ELF-1 (cell line): ENCODE measurements around the gene APOH.

ENCODE experiments used
- DNase-seq: peaks from one replicate; pipeline ENCODE4 v3.0.0-alpha.2; 2016; ENCODE audit warnings: low read depth, low spot score

The APOH gene

DNA sequence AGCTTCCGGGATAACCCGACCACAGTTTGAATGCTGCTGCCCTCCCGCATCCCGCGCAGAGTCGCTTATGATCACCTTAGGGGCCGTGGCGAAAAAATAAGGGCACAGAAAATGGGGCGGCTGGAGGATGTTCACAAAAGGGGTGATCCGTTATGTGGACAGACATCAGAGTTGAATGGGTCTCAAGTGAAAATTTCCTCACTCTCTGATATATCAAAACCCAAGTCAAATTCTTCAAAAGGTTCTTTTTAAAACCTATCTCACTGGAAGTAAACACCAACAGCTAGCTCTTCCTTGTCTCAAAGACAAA lies 36.9 kb downstream of the APOH start:
- DNase-seq = no peak

DNA sequence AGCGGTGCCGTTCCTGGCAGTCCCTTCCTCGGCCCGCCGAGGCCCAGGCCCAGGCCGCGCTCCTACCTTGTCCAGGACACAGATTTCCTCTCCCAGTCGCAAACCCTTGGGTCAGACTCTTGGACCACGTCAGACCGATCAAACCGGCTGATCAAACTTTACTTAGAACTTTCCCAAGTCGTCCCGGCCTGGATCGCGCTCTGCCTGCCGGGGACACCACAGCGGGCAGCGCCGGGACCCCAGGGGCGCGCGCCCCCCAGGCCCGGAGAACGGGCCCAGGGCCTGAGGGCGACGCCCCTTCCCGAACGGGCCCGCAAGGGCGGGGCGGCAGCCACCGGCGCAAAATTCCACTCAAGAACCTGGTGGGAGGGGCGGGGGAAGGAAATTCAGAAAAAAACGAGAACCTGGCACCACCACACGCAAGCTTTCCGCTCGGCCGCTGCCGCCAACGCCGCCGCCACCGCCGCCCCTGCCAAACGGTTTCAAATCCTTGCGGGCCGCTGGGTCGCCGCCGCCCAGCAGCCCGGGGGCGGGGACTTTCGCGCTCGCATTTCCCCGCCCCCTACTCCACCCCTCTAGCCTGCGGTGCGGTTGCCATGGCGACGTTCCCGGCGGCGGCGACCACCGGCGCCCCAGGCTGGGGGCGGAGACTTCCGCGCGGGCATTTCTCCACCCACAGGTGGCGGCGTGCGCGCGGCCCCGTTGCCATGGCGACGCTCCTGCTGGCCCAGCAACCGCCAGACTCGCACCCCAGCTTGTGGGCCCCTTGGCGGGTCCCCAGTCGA lies 37.4 kb downstream of the APOH start, which contains the start of gene CEP112:
CEP112 (minus strand) TSS at position 541 of the 785 bp plus-strand sequence.
- peak; percentile 92 for DNase-seq

DNA sequence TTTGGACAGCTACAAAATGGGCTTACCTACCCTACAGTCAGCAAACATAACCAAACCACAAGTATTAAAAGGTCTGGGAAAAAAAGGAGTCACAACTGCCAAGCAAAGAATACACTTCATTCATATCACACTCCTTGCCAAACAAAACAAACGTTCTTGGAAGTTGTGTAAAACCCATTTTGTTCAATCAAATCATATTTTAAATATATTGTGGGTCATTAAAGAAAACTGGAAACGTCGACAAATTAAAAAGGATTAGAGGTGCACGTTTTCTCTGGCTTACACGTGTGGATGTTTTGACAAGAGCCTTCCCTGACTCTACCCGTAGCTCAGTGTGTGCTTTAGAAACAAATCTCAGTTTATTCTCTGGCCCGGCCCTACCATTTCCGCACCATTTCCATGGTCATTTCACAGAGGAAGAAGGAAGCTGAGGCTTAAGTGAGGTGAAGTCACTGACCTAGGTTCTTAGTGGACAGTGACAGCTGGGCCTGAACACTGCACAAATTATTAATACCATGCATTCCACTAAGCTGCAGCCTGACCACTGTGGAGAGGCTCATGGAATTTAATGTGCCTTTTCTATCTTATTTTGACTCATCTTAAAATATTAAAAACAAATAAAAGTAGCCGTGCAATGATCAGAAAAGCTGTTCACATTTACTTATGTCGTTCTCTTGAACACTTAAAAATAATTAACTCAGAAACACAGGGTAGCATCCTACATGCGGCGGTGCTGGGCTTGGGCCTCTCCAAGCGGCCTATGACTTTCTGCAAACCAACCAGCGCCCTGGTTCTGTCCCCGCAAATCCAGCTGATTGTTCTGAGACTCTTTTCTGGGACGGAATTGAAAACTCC lies 38.2 kb downstream of the APOH start:
- no peak for DNase-seq

DNA sequence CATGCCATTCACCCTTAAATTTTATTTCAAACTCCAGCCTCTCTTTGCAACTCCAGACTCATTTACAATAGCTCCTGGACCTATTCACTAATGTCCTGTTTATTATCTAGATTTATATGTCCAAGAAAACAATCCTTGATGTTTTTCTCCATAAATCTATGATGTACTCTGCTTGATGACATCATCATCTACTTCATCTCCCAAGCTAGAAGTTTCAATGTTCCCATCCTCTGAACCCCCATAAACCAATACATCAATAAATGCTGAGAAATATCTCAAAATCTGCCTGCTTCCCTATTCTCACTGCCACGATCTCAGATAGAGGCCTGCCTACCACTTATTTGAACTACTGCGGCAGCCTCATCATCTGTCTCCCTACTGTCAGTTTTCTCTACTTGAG lies 41.5 kb downstream of the APOH start:
- DNase-seq = no peak

DNA sequence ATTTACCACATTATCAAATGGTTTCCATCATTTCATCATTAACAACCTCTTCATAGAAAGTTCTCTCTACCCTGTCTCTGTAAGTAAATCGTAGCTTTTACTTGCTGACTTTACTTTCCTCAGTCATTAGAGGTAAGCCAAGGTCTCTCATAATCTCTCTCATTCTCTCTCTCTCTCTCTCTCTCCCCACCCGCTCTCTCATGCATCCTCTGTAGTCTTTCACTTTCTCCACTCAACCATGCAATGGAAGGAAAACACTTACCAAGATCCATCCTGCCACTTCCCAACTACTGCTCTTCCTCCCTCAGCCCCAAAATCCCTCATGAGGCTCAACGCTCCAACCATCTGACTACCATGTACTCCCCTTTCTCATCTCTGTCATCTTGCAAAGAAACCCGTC lies 43.4 kb downstream of the APOH start:
- DNase-seq = no peak

DNA sequence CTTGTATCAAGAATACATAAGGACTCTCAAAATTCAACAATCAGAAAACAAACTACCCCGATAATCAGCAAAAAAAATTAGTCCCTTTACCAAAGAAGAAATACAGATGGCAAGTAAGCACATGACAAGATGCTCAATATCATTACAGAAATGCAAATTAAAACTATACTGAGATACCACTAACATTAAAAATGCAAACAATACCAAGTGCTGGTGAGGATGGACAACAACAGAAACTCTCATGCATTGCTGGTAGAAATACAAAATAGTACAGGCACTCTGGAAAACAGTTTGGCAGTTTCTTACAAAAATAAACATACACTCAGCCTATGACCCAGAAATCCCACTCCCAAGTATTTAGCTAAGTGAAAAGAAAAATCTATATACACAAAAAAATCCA lies 44.8 kb downstream of the APOH start:
- no peak for DNase-seq

DNA sequence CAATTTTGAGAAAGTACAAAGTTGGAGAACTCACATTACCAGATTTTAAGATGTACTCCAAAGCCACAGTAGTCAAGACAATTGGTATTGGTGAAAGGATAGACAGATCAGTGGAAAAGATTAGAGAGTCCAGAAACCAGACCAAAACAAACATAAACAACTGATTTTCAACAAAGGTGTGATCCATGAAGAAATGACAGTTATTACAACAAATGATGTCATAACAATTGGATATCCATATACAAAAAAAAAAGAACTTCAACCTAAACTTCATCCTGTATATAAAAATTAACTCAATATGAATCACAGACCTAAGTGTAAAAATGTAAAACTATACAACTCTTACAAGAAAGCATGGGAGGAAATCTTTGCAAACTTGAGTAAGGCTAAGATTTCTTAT lies 45.7 kb downstream of the APOH start:
- no peak for DNase-seq

DNA sequence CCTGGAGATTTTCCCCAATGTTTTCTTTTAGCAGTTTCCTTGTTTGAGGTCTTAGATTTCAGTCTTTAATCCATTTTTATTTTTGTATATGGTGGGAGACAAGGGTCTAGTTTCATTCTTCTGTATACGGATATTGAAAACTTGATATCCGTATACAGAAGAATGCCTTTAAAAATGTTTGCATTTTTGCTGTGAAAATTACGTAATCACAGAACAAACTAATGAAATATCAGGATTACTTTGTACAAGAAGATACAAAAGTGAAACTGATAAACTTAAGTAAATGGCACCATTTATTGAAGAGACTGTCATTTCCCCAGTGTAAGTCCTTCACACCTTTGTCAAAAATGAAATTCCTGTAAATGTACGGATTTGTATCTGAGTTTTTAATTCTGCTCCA lies 50.6 kb downstream of the APOH start:
- DNase-seq = no peak

DNA sequence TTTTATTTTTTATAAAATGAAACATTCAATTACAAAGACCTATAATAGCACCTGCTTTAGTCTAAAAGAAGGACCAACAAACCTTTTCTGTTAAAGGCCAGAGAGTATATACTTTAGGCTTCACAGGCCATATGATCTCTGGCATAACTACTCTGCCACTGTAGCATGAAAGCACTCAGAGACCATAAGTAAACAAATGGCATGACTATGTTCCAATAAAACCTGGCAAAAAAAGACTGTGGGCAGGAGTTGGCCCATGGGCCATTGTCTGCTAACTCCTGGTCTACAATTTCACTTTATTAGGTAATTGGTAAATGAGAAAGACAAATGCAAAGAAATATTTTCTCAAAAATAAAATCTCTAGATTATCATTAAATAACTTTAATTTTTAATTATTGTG lies 52.2 kb downstream of the APOH start:
- no peak for DNase-seq

DNA sequence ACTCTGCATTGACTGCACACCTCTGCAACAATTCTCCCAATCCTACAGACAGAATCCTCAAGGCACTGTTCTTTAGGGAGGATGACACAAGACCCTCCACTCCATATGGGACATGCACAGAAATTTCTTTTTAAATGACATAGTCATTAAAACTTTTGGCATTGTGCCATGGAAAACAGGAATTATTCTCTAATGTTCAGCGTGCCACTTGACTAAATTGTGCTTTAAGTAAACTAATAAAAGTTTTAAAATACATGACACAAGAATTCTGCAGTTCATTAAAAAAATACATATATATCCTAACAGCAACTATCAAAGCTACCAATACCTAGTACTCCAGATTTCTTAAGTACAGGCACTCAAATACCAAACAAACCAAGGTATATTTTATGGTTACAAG lies 53.3 kb downstream of the APOH start:
- no peak for DNase-seq

DNA sequence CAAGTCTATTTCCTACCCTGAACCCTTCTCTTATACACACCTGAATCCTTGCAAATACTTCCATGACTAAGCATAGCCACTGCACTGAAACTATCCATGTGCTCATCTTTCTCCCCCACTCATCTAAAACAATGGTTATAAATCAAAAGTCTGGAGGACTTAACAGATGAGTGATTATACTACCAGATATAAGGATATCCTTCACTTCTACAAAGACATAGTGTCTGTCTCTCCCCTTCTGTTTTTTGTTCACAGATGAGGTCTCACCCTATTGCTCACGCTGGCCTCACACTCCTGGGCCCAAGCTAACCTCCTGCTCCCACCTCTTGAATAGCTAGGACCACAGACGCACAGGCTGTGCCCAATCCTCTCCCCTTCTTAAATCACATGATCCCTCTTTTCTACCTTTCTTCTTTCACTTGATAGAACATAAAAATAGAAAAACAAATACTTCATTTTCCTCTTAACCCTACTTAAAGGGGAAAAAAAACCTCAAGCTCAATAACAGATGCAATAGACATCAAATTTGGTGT lies 56.5 kb downstream of the APOH start:
- no peak for DNase-seq

DNA sequence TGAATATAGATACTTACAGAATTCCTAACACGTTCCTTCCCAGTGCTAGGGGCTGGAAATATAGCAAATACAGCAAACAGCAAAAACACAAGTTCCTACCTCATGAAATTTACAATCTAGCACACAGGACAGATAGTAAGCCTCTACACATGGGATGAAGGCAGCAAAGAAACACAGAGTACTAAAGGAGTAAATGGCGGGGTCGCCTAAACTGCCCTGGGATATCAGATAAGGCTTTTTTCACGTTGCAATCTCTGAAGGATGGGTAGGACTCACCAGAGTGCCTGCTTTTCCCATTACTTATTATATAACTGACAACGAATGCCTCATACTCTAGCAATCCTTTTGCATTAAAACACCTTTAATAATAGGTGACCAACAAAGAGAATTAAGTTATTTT lies 57.1 kb downstream of the APOH start:
- DNase-seq = no peak

DNA sequence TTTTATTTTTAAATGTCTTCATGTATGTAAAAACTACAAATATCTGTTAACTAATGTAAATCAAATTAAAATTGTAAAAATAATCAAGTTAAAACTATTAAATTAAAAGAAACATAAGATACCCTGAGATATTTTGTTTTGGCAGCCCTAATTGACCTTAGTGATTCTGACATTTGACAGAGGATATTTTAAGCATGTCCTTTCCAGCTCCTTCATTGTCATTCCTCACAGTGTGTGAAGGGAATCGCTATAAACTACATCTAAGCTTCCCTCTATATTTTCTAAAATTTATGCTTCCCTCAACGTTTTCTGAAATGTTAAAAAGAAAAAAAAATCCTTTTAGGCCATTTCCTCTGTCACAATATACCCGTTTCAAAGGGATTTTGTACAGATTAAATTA lies 57.5 kb downstream of the APOH start:
- DNase-seq = no peak

DNA sequence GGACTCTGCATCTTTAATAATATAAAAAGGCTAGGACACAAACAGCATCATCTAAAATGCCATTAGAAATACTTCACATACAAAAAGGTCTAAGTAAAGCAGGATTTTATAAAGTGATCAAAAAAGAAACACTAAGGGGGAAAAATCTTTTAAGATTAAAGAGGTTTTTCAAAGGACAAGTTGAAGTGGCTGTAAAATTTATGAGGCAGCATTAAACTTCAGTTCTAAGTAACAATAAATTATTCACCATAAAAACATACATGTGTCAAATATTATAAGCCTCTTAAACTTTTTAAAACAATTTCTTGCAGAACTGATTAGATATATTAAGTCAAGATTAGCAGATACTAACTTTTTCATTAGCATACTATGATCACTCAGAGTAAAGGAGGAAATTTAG lies 58.0 kb downstream of the APOH start:
- DNase-seq = no peak

DNA sequence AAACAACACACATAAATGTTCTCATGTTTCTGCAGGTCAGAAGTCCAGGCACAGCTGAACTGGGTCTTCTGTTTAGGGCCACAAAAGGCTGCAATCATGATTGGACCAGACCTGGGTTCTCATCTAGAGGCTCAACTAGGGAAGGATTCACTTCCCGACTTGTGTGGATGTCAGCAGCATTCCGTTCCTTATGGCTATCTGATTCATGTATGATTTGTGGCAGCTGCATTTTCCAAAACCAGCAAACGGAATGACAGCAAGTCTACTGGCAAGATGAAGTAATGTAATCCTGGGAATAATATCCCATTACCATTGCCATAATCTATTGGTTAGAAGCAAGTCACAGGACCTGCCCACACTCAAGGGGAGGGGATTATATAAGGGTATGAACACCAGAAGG lies 59.4 kb downstream of the APOH start:
- no peak for DNase-seq

DNA sequence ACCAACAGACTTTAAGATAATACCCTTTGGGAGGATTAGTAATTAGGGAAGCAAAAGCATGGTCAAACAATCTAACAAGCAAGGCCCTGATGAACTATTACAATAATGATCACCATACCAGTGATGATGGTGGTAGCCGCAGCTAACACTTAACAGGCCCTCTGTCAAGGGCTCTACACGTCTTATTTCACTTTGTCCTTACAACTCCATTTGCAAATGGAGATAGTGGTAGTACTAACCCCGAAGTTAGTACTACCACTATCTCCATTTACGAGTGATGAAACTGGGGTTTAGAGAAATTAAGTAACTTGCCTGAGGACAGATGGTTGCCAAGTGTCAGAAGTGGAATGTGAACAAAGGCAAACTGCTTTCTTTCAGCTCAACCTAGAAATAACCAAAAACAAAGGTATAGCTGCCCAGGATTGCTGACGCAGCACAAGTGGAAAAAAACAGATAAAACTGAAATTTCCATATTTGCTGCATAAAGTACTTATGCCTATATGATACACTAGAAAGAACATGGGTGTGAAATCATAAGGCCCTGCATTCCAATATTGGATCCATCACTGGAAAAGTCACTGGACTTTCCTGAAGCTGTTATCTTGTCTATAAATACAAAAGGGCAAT lies 61.9 kb downstream of the APOH start:
- DNase-seq = no peak

DNA sequence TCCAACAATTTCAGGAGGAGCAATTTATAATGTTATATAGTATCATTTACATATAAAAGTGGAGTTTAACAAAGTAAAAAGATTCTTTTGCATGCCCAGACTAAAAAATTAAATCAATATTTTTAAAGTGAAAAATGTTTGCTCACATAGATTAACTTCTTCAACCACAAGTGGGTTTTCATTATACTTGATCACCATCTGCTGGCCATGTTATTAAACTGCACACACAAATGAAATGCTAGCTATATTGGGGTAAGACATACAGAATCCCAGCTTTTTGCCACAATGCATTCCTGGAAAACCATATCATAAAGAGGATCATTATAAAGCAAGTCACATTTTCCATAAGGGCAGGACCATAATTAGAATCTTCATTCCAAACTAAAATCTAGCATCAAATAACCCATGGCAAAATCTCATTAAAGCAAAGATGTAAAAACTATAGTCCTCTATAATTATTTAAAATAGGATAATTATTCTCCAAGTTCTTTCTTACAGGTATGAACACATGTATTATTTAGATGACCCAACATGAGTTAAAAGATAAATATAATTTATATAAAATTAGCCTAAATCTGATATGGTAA lies 63.6 kb downstream of the APOH start:
- no peak for DNase-seq
